Measurements from ENCODE around the gene FAM163B.

Gene FAM163B

GRCh38 chr9:133616643-133617405, 7.6 kb upstream of the FAM163B start:
- DNase-seq (ENCODE audit: low spot score) = no peak

- DNase-seq (ENCODE audit: low spot score) = no peak
Observed at GRCh38 chr9:133615606-133616188, 6.5 kb upstream of the FAM163B start.

- no peak for DNase-seq (ENCODE audit: low spot score)
Observed at GRCh38 chr9:133615186-133615585, 6.0 kb upstream of the FAM163B start.

GRCh38 chr9:133614678-133615077, 5.5 kb upstream of the FAM163B start:
- DNase-seq (ENCODE audit: low spot score) = no peak

GRCh38 chr9:133614056-133614455, 4.9 kb upstream of the FAM163B start:
- DNase-seq (ENCODE audit: low spot score) = no peak

- no peak for DNase-seq (ENCODE audit: low spot score)
Observed at GRCh38 chr9:133613432-133613831, 4.2 kb upstream of the FAM163B start.

GRCh38 chr9:133612816-133613215, 3.6 kb upstream of the FAM163B start:
- DNase-seq (ENCODE audit: low spot score) = no peak

- DNase-seq (ENCODE audit: low spot score) = no peak
Observed at GRCh38 chr9:133612051-133612450, 2.9 kb upstream of the FAM163B start.

GRCh38 chr9:133610845-133611244, 1.7 kb upstream of the FAM163B start:
- DNase-seq (ENCODE audit: low spot score) = peak; percentile 72

GRCh38 chr9:133608889-133609288, 300 bp downstream of the FAM163B start:
- DNase-seq (ENCODE audit: low spot score) = no peak

GRCh38 chr9:133608382-133608781, 807 bp downstream of the FAM163B start:
- no peak for DNase-seq (ENCODE audit: low spot score)

GRCh38 chr9:133607976-133608375, 1.2 kb downstream of the FAM163B start:
- DNase-seq (ENCODE audit: low spot score) = no peak

GRCh38 chr9:133607381-133607780, 1.8 kb downstream of the FAM163B start:
- DNase-seq (ENCODE audit: low spot score) = no peak

- DNase-seq (ENCODE audit: low spot score) = peak; percentile 60
Observed at GRCh38 chr9:133606708-133607025, 2.5 kb downstream of the FAM163B start.

- DNase-seq (ENCODE audit: low spot score) = no peak
Observed at GRCh38 chr9:133605856-133606707, 3.1 kb downstream of the FAM163B start.

GRCh38 chr9:133605446-133605845, 3.7 kb downstream of the FAM163B start:
- no peak for DNase-seq (ENCODE audit: low spot score)

GRCh38 chr9:133604856-133605255, 4.3 kb downstream of the FAM163B start:
- DNase-seq (ENCODE audit: low spot score) = no peak

GRCh38 chr9:133604214-133604613, 5.0 kb downstream of the FAM163B start:
- DNase-seq (ENCODE audit: low spot score) = no peak

- DNase-seq (ENCODE audit: low spot score) = peak; percentile 80
Observed at GRCh38 chr9:133603135-133603927, 5.9 kb downstream of the FAM163B start.

GRCh38 chr9:133602277-133602676, 6.9 kb downstream of the FAM163B start:
- DNase-seq (ENCODE audit: low spot score) = no peak

GRCh38 chr9:133601746-133602145, 7.4 kb downstream of the FAM163B start:
- DNase-seq (ENCODE audit: low spot score) = no peak

- DNase-seq (ENCODE audit: low spot score) = no peak
Observed at GRCh38 chr9:133600739-133601138, 8.4 kb downstream of the FAM163B start.
